Stomach (tissue), 4 donors: ENCODE results near the gene FMN1.

Source experiments
- POLR2A ChIP-seq, 4 donors: fragments of 450-650 bp; IDR thresholded peaks; one replicate each; pipeline ENCODE4 v1.6.1; 2016; ENCODE audit warnings: antibody characterized with exemption in 4 of 4, control low read depth in 2 of 4, mild to moderate bottlenecking in 1 of 4, moderate library complexity in 1 of 4
- POLR2AphosphoS5 ChIP-seq, 3 donors: sonication (generic); formaldehyde crosslinking; IDR thresholded peaks; one replicate each; pipeline ENCODE4 v1.6.1; 2016; ENCODE audit warnings: antibody characterized with exemption in 3 of 3
- TF ChIP-seq, protein P1 (sequence below), 7 experiments: fragments of 450-650 bp in 4 of 7; fragments of 200-600 bp in 3 of 7; sonication (generic) in 3 of 7; IDR thresholded peaks; one replicate each; pipeline ENCODE4 v1.5.1; 2016 to 2019; ENCODE audit warnings: antibody characterized with exemption in 7 of 7, control low read depth in 2 of 7, mild to moderate bottlenecking in 1 of 7

DNA sequence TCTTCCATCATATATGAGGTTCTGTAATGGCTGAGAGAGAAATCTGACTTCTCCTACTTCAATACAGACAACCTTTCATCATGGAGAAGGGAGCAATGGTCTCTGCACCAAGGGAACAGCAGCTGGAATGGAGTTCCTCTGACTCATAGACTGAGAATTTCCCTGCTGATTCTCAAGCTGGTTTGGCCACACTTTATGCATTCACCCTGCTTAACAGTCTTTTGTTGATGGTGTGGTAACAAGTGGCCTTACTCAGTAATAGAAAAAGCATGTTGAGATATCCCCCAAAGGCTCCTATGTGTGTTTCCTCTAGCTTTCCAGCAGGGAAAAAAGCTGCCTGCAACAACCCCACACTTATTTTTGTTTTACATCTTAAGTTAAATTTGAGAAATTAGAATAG is 338.6 kb downstream of the FMN1 start:
- no peak for TF ChIP-seq POLR2A (IDR thresholded peaks at IDR 0.05)
- TF ChIP-seq, protein P1, sequence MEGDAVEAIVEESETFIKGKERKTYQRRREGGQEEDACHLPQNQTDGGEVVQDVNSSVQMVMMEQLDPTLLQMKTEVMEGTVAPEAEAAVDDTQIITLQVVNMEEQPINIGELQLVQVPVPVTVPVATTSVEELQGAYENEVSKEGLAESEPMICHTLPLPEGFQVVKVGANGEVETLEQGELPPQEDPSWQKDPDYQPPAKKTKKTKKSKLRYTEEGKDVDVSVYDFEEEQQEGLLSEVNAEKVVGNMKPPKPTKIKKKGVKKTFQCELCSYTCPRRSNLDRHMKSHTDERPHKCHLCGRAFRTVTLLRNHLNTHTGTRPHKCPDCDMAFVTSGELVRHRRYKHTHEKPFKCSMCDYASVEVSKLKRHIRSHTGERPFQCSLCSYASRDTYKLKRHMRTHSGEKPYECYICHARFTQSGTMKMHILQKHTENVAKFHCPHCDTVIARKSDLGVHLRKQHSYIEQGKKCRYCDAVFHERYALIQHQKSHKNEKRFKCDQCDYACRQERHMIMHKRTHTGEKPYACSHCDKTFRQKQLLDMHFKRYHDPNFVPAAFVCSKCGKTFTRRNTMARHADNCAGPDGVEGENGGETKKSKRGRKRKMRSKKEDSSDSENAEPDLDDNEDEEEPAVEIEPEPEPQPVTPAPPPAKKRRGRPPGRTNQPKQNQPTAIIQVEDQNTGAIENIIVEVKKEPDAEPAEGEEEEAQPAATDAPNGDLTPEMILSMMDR (IDR thresholded peaks at IDR 0.05): no peak
- TF ChIP-seq POLR2AphosphoS5 (IDR thresholded peaks at IDR 0.05): peak; percentile 23 to 83 (median 43)
